Nephron progenitor cell (in vitro differentiated cells): ENCODE data around the gene BCAM.
A peak's percentile ranks its signal among the peaks of the same experiment; 100 is the strongest.
"Not testable (repeated sequence)": the region's sequence is repeated elsewhere in the genome, so short reads cannot be mapped to it uniquely, and the experiment has no call there.

ENCODE experiments used
- DNase-seq: peaks from one replicate; pipeline ENCODE4 v3.0.0; 2021
- H3K27ac Mint-ChIP-seq: 2 replicates; pipeline ENCODE4 v1.8.0; 2021; ENCODE audit warnings: mild to moderate bottlenecking, moderate library complexity, mixed read lengths
- H3K27me3 Mint-ChIP-seq: 2 replicates; pipeline ENCODE4 v1.8.0; 2021; ENCODE audit warnings: mild to moderate bottlenecking, low read depth, mixed read lengths; ENCODE audit not compliant: poor library complexity
- H3K36me3 Mint-ChIP-seq: 2 replicates; pipeline ENCODE4 v1.8.0; 2021; ENCODE audit warnings: low read depth, mixed read lengths
- H3K4me1 Mint-ChIP-seq: 2 replicates; pipeline ENCODE4 v1.8.0; 2021; ENCODE audit warnings: mixed read lengths
- H3K4me3 Mint-ChIP-seq: 2 replicates; pipeline ENCODE4 v1.8.0; 2021; ENCODE audit warnings: mild to moderate bottlenecking, moderate library complexity, mixed read lengths
- H3K9me3 Mint-ChIP-seq: 2 replicates; pipeline ENCODE4 v1.8.0; 2021; ENCODE audit warnings: mild to moderate bottlenecking, moderate library complexity, mixed read lengths
- CTCF ChIP-seq: fragments of 200-600 bp; sonication (generic); IDR thresholded peaks from 2 replicates; pipeline ENCODE4 v1.5.0; 2021; ENCODE audit warnings: antibody characterized with exemption

Gene BCAM

GRCh38 chr19:44767295-44768180 lies 41.4 kb upstream of the BCAM start:
- peaks cover 58% of the 10 kb centered on the region for H3K27me3 Mint-ChIP-seq
- TF ChIP-seq CTCF, result no peak
- H3K9me3 Mint-ChIP-seq, result peaks cover 13% of the 10 kb centered on the region
- H3K36me3 Mint-ChIP-seq, result no peaks in the 10 kb centered on the region
- no peak overlapping the region for H3K4me3 Mint-ChIP-seq
- H3K27ac Mint-ChIP-seq, result no peak overlapping the region
- DNase-seq, result no peak
- H3K4me1 Mint-ChIP-seq, result peaks cover 17% of the 10 kb centered on the region

DNA sequence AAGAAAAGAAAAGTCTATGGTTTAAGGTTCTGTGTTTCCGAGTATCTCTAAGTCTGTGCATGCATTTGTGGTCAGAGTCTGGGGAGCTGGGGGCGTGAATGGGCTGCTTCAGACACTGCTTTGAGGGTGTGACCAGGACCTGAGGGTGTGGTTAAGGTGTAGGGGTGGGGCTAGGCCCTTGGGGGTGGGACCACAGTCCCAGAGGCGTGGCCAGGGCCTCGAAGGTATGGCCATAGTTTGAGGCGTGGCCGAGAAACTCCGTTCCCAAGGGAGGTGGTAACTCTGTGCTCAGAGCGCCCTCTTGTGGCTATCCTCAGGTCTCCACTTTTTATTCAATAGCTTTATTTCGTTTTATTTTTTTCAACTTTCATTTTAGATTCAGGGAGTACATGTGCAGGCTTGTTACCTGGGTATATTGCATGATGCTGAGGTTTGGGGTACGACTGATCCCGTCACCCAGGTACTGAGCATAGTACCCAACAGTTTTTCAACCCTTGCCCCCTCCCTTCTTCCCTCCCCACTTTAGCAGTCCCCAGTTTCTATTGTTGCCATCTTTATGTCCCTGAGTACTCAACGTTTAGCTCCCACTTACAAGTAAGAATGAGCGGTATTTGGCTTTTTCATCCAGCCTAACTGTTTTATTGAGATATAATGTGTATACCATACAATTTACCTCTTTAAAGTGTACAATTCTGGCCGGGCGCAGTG lies 38.2 kb upstream of the BCAM start:
- TF ChIP-seq CTCF, result peak; percentile 76
- DNase-seq, result peak; percentile 92

DNA sequence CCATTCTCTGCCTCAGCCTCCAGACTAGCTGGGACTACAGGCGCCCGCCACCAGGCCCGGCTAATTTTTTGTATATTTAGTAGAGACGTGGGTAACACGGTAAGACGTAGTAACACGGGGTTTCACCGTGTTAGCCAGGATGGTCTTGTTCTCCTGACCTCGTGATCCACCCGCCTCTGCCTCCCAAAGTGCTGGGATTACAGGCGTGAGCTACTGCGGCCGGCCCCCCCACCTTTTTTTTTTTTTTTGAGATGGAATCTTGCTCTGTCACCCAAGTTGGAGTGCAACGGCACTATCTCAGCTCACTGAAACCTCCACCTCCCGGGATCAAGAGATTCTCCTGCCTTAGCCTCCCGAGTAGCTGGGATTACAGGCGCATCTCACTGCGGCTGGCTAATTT lies 36.8 kb upstream of the BCAM start:
- H3K27ac Mint-ChIP-seq, H3K4me3 Mint-ChIP-seq, H3K36me3 Mint-ChIP-seq, DNase-seq: not testable (repeated sequence)
- H3K27me3 Mint-ChIP-seq, result peaks cover 63% of the 10 kb centered on the region
- peaks cover 12% of the 10 kb centered on the region for H3K4me1 Mint-ChIP-seq
- peaks cover 13% of the 10 kb centered on the region for H3K9me3 Mint-ChIP-seq

More for the DNA sequence above, 38.2 kb upstream of the BCAM start:
- Mint-ChIP-seq H3K4me3 (no peak overlapping the region), H3K36me3 (no peaks in the 10 kb centered on the region), H3K4me1 (peaks cover 4% of the 10 kb centered on the region), H3K27ac (no peak overlapping the region), H3K27me3 (peaks cover 60% of the 10 kb centered on the region), H3K9me3 (peaks cover 13% of the 10 kb centered on the region)

DNA sequence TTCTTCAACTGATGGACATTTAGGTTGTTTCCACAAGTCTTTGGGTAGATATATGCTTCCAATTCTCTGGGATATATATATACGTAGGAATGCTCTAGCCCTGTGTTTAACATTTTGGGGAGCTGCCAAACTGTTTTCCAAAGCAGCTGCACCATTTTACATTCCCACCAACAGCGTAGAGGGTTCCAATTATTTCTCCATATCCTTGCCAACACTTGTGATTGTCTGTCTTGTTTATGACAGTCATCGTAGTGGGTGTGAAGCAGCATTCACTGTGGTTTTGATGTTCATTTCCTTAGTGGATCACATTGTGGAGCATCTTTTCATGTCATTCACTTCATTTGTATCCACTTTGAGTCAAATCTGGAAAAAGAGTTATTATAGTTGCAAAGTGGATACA lies 35.9 kb upstream of the BCAM start:
- Mint-ChIP-seq H3K4me3 (no peak overlapping the region), H3K36me3 (no peaks in the 10 kb centered on the region), H3K27ac (no peak overlapping the region), H3K27me3 (peaks cover 64% of the 10 kb centered on the region), H3K4me1 (peaks cover 12% of the 10 kb centered on the region), H3K9me3 (peaks cover 13% of the 10 kb centered on the region)
- no peak for DNase-seq
- TF ChIP-seq CTCF, result no peak

- Mint-ChIP-seq H3K9me3 (no peaks in the 10 kb centered on the region), H3K36me3 (no peaks in the 10 kb centered on the region), H3K27ac (no peak overlapping the region), H3K27me3 (peaks cover 48% of the 10 kb centered on the region), H3K4me3 (no peak overlapping the region), H3K4me1 (peaks cover 8% of the 10 kb centered on the region)
- DNase-seq, result no peak
- no peak for TF ChIP-seq CTCF
Observed at GRCh38 chr19:44775676-44776240, 33.1 kb upstream of the BCAM start.

- Mint-ChIP-seq H3K27ac (no peak overlapping the region), H3K36me3 (no peaks in the 10 kb centered on the region), H3K4me1 (peaks cover 8% of the 10 kb centered on the region), H3K4me3 (no peak overlapping the region), H3K9me3 (no peaks in the 10 kb centered on the region), H3K27me3 (peaks cover 46% of the 10 kb centered on the region)
- no peak for TF ChIP-seq CTCF
- DNase-seq, result no peak
Observed at GRCh38 chr19:44776402-44777096, 32.4 kb upstream of the BCAM start.
